ENCODE data around the gene TLE3. TPM values are rescaled to one million over a fixed set of nuclear protein-coding genes. Genes with fewer than 3 reads are reported as not detected.
A peak's percentile ranks its signal among the peaks of the same experiment; 100 is the strongest.

The TLE3 gene
- total RNA-seq, 2 donors from 2014 or later, result 115 to 132 TPM

DNA sequence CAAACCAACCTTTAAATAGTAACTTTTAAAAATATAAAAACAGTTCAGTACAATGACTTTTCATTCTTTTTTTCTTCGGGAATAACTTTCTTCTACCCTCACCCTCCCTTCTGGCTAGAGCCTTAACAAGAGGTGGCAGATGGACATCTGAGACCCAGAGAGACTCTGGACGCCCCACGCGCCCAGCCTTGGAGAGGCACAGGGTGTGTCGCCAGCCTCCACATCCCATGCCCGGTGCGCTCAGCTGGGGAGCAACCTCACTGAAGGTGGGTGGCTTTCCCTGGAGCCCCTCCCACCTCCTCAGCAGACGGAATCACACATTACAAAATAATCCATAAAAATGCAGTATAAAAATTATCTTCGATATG is 49.5 kb downstream of the TLE3 start:
- Mint-ChIP-seq H3K4me1 (peaks cover 8% of the 10 kb centered on the region), H3K36me3 (ENCODE audit: low read depth) (peaks cover 6% of the 10 kb centered on the region), H3K4me3 (no peak overlapping the region), H3K27me3 (no peaks in the 10 kb centered on the region), H3K27ac (no peak overlapping the region)
- no peak for DNase-seq
- no peaks in the 10 kb centered on the region for H3K9me3 ChIP-seq (ENCODE audit: control insufficient read depth, low read length, poor library complexity, severe bottlenecking)
- no peak for ATAC-seq

DNA sequence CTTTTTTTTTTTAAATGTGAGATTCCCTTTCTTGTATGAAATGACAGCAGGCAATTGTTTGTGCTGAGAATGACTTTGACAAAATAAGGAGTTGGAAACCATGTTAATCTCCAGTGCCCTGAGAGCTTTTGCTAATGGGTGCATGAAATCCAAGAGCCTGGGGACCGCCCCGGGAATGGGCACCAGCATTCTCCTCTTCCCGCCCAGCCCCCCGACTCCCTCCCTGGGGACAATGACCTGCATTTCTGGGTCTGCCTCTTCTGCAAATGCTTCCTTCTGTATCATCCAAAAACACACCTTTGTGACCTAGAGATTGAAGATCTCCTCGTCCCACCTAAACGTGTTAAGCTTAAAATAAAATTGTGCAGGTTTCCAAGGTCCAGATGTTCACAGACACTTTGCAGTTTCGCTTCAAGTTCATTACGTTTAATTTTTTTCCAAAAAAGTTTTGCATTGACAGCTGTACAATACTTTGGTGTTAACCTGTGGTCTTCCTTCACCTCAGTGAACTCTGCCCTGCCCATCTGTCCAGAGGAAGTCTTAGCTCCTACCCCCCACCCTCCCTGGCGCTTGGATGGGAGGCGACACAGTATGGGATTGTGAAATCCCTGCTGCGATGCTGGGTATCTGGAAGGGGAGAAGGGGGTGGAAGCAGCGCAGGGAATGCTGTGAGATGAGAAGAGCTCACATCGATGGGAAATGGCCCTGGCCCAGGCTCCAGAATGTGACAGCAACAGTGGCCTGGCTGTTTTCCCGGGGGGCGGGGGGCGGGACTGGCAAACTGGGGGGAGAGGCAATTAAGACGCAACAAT is 50.1 kb downstream of the TLE3 start:
- H3K9me3 ChIP-seq (ENCODE audit: control insufficient read depth, low read length, poor library complexity, severe bottlenecking), result no peaks in the 10 kb centered on the region
- DNase-seq (no peak), ATAC-seq (no peak)
- Mint-ChIP-seq H3K27ac (no peak overlapping the region), H3K36me3 (ENCODE audit: low read depth) (peaks cover 6% of the 10 kb centered on the region), H3K4me3 (no peak overlapping the region), H3K4me1 (peaks cover 8% of the 10 kb centered on the region), H3K27me3 (no peaks in the 10 kb centered on the region)

DNA sequence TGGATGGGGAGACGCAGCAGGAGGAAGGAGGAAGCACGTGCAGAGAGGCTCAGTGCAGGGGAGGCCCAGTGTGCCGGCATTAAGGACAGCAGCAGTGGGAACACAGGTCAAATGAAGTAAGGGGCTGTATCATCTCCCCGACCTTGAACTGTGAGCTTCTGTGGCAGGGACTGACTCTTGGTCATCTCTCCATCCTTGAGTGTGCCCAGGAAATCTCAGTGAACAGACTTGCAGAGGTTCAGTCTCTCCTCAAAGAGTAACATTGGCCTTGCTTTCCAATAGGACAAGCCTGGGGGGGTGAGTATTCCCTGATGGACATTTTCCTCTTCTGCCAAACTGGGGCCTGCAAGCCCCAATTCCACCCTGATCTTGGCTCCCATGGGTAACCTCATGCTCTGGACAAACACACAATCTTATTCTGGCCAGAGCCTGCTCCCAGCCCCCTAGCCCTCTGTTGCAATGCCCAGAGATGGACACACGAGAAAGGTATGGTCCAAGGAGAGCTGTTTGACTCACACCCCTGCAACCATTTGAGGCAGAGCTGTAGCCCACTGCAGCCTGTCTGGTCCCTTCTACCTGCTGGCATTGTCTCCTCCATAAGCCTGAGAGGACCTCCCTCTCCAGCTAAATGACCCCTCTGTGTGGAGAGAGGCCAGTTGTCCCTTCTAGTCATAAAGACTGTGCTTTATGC is 50.9 kb downstream of the TLE3 start:
- Mint-ChIP-seq H3K27me3 (no peaks in the 10 kb centered on the region), H3K36me3 (ENCODE audit: low read depth) (peaks cover 6% of the 10 kb centered on the region), H3K4me1 (peaks cover 8% of the 10 kb centered on the region), H3K4me3 (peak overlapping the region; percentile 19), H3K27ac (no peak overlapping the region)
- ATAC-seq (no peak), DNase-seq (no peak)
- H3K9me3 ChIP-seq (ENCODE audit: control insufficient read depth, low read length, poor library complexity, severe bottlenecking), result no peaks in the 10 kb centered on the region

DNA sequence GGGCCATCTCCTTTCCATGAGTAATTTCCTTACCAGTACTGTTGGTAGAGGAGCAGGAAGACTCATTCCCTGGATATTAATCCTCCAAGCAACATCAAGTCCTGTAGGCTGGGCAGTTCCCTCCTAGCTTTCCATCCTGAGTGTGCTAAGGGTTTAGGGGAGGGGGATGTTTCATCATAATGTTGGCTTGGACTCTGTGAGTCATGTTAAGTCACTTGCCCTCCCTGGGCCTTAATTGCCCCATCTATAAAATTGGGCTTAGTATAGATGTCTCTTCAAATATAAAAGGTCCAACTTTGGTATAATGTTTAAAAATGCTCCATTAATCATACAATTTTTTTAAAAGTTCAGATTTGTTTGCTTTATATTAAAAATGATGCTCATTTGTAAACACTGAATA is 52.7 kb downstream of the TLE3 start:
- DNase-seq, result no peak
- Mint-ChIP-seq H3K27me3 (no peaks in the 10 kb centered on the region), H3K27ac (no peak overlapping the region), H3K4me1 (peaks cover 4% of the 10 kb centered on the region), H3K4me3 (no peak overlapping the region), H3K36me3 (ENCODE audit: low read depth) (no peaks in the 10 kb centered on the region)
- no peak for ATAC-seq
- no peaks in the 10 kb centered on the region for H3K9me3 ChIP-seq (ENCODE audit: control insufficient read depth, low read length, poor library complexity, severe bottlenecking)

DNA sequence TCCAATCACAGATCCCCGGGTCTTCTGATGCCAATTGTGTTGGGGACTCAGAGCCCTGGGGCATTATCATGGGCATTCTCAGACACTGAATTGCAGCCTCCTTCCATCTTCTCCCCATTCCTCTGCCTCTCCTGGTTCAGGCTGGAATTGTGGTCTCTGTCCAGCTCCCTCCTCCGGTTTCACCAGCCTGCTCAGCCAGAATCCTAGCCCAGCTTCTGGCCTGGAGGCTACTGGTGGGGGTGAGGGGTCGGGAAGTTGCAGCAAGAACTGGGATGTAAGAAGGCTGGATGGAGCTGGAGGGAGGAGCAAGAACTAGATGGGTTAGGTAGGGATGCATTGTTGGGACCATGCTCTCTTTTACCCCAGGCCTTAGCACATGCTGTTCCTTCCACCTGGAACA is 53.5 kb downstream of the TLE3 start:
- Mint-ChIP-seq H3K27ac (no peak overlapping the region), H3K36me3 (ENCODE audit: low read depth) (no peaks in the 10 kb centered on the region), H3K4me1 (peaks cover 4% of the 10 kb centered on the region), H3K27me3 (no peaks in the 10 kb centered on the region), H3K4me3 (no peak overlapping the region)
- ATAC-seq, result no peak
- DNase-seq, result no peak
- H3K9me3 ChIP-seq (ENCODE audit: control insufficient read depth, low read length, poor library complexity, severe bottlenecking), result no peaks in the 10 kb centered on the region

DNA sequence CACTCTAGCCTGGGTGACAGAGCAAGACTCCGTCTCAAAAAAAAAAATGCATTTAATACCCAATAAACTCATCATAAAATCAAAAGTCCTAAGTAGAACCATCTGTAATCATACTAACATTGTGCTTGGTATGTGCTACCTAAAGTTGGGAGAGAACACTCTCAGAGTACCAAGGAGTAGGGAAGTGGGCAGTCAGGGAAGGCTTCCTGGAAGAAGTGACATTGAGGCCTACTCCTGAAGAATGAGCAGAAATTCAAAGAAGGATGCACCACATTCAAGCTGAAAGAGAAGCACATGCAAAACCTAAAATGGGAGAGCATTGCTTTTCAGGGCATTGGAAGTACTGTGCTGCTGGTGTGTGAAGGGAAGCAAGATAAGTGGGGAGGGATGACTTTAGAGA is 54.1 kb downstream of the TLE3 start:
- H3K27ac Mint-ChIP-seq, result no peak overlapping the region
- H3K27me3 Mint-ChIP-seq, result no peaks in the 10 kb centered on the region
- ATAC-seq, result no peak
- no peaks in the 10 kb centered on the region for H3K9me3 ChIP-seq (ENCODE audit: control insufficient read depth, low read length, poor library complexity, severe bottlenecking)
- H3K4me3 Mint-ChIP-seq, result no peak overlapping the region
- H3K4me1 Mint-ChIP-seq, result peaks cover 4% of the 10 kb centered on the region
- no peaks in the 10 kb centered on the region for H3K36me3 Mint-ChIP-seq (ENCODE audit: low read depth)
- DNase-seq, result peak in 1 of 3 donors; percentile 1

DNA sequence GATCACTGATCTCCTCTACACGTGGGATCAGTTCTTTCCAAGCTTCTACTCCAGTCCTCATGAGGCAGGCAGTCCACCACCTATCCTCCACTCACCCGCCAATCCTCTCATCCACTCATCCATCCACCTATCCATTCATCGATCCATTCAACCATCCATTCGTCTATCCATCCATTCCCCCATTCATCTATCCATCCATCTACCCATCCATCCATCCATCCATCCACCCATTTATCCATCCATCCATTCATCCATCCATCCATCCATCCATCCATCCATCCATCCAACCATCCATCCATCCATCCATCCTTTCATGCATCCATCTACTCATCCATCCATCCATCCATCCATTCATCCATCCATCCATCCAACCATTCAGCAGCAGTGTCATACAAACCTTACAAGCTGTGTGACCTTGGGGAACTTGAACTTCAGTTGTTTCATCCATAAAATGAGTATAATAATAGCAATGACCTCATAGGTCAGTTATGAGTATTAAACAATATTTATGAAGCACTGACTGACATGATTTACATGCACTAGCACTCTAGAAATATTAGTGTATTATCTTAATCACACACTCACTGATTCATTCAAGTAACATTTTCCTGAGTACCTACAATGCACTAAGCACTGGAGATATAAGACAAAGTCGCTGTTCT is 55.0 kb downstream of the TLE3 start:
- peaks cover 6% of the 10 kb centered on the region for H3K4me1 Mint-ChIP-seq
- no peak for DNase-seq
- no peak overlapping the region for H3K4me3 Mint-ChIP-seq
- no peaks in the 10 kb centered on the region for H3K9me3 ChIP-seq (ENCODE audit: control insufficient read depth, low read length, poor library complexity, severe bottlenecking)
- no peaks in the 10 kb centered on the region for H3K36me3 Mint-ChIP-seq (ENCODE audit: low read depth)
- no peak for ATAC-seq
- no peak overlapping the region for H3K27ac Mint-ChIP-seq
- no peaks in the 10 kb centered on the region for H3K27me3 Mint-ChIP-seq

DNA sequence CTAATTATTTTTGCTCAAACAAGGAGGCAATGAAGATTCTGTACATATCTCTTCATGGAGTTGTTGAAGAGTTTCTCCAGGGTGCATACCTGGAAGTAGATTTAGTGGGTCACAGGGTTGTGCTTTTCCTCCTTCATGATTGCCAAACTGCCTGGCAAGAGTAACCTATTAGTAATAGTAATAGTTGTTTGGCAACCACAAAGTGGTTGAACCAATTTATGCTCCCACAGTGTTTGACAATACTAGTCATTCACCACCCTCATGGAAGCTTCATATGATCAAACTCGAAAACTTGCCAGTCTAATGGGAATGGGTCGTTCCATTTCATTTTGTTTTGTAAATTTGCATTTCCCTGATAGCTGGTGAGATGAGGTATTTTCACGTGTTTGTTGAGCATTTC is 57.8 kb downstream of the TLE3 start:
- no peak for DNase-seq
- peaks cover 5% of the 10 kb centered on the region for H3K4me1 Mint-ChIP-seq
- no peak for ATAC-seq
- no peak overlapping the region for H3K27ac Mint-ChIP-seq
- no peaks in the 10 kb centered on the region for H3K27me3 Mint-ChIP-seq
- H3K4me3 Mint-ChIP-seq, result no peak overlapping the region
- H3K36me3 Mint-ChIP-seq (ENCODE audit: low read depth), result no peaks in the 10 kb centered on the region
- H3K9me3 ChIP-seq (ENCODE audit: control insufficient read depth, low read length, poor library complexity, severe bottlenecking), result no peaks in the 10 kb centered on the region

DNA sequence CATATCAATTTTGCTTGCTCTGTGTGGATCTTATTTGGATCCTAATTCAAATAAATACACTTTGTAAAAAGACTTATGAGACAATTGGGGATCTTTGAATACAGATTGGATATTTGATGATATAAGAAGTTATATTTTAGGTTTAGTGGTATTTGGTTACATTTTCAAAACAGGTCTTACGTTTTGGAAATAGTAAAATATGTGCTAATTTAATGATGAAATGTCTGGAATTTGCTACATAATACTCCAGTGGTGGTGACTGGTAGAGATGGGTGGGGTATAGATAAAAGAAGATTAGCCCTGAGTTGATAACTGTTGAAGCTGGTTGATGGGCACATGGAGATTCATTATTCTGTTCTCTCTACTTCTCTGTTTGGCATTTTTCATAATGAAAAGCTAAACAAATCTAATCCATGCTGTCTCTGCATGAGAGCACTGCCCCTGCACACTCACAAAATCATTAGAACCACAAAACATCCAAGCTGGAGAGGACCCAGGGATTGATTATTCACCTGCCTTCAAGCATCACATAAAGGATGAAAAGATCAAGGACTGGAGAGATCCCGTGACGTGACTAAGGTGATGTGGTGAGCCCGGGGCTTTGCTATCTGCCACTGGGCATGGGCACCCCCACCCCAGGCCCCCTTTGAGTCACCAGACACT is 58.9 kb downstream of the TLE3 start:
- Mint-ChIP-seq H3K36me3 (ENCODE audit: low read depth) (no peaks in the 10 kb centered on the region), H3K27ac (no peak overlapping the region), H3K27me3 (no peaks in the 10 kb centered on the region), H3K4me3 (no peak overlapping the region), H3K4me1 (peaks cover 7% of the 10 kb centered on the region)
- H3K9me3 ChIP-seq (ENCODE audit: control insufficient read depth, low read length, poor library complexity, severe bottlenecking), result no peaks in the 10 kb centered on the region
- DNase-seq (no peak), ATAC-seq (no peak)

DNA sequence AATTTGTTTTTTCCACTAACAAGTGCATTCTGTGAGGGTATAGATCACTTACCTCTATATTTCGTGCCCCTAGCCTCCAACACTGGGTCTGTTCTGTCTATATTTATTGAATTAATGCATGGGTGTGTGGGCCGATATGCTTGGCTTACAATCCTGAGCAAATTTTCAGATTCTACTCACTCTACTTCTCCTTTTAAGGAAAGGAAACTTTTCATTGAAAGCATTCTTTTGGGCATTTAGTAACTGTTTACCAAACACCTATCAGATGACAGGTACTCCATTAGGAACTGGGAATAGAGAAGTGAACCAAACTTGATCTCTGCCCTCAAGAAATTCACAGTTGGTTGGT is 60.5 kb downstream of the TLE3 start:
- DNase-seq (no peak), ATAC-seq (no peak)
- no peak overlapping the region for H3K4me3 Mint-ChIP-seq
- no peak overlapping the region for H3K27ac Mint-ChIP-seq
- H3K27me3 Mint-ChIP-seq, result no peaks in the 10 kb centered on the region
- H3K4me1 Mint-ChIP-seq, result peaks cover 7% of the 10 kb centered on the region
- no peaks in the 10 kb centered on the region for H3K9me3 ChIP-seq (ENCODE audit: control insufficient read depth, low read length, poor library complexity, severe bottlenecking)
- no peaks in the 10 kb centered on the region for H3K36me3 Mint-ChIP-seq (ENCODE audit: low read depth)

DNA sequence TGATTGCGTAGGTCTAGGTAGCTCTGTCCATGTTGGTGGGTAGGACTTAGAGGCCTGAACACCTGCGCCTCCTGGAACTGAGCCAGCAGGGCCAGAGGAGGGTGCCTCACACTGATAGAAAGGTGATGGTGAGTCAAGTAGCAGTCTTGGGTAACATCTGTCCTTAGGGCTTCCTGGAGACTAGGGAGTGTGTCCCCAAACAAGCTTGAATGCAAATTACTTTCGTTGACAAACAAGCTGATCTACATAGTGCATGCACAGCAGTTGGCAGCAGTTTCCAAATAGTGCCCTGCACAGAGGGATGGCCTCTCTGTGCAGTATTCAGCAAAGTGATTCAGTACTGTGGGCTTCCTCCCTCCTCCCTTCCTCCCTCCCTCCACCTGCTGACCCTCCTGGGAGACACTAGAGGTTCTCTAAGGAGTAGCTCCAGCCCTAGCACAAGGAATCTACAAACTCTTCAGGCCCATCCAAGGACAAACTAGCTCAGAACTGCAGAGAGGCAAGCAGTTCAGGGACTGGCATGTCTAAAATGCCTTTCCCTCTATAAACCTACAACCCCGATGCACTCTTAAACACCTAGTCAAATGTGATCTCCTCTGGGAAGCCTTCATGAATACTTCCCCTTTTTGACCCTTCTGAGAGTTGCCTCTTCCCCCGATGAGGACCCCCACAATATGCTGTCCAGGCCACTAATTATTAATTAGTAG is 61.0 kb downstream of the TLE3 start:
- Mint-ChIP-seq H3K4me3 (no peak overlapping the region), H3K4me1 (peaks cover 7% of the 10 kb centered on the region), H3K36me3 (ENCODE audit: low read depth) (no peaks in the 10 kb centered on the region), H3K27ac (no peak overlapping the region), H3K27me3 (no peaks in the 10 kb centered on the region)
- peak; percentile 33 for ATAC-seq
- no peaks in the 10 kb centered on the region for H3K9me3 ChIP-seq (ENCODE audit: control insufficient read depth, low read length, poor library complexity, severe bottlenecking)
- DNase-seq, result no peak

DNA sequence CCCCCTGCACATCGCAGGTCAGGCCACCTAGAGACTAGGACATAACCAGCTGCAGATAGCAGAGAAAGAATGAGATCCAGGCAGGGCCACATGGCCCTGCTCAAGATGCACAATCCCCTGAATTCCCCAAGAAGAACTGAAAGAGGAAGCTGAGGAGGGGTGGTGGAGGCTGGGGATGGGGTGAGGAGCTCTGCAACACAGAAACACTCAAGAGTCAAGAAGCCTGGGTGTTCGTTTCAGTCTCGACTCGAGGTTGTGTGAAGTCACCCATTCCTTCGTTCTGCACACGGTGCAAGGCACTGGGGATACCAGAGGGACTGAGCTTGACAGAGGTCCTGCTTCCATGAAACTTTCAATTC is 62.0 kb downstream of the TLE3 start:
- peak; percentile 54 for ATAC-seq
- DNase-seq, result no peak
- peaks cover 3% of the 10 kb centered on the region for H3K36me3 Mint-ChIP-seq (ENCODE audit: low read depth)
- H3K4me3 Mint-ChIP-seq, result no peak overlapping the region
- H3K27ac Mint-ChIP-seq, result peak overlapping the region; percentile 19
- no peaks in the 10 kb centered on the region for H3K27me3 Mint-ChIP-seq
- H3K4me1 Mint-ChIP-seq, result peaks cover 7% of the 10 kb centered on the region
- H3K9me3 ChIP-seq (ENCODE audit: control insufficient read depth, low read length, poor library complexity, severe bottlenecking), result no peaks in the 10 kb centered on the region
